ENCODE results near the gene CRIM1.
"Not testable (repeated sequence)": the region's sequence is repeated elsewhere in the genome, so short reads cannot be mapped to it uniquely, and the experiment has no call there.

CRIM1 gene, protein sequence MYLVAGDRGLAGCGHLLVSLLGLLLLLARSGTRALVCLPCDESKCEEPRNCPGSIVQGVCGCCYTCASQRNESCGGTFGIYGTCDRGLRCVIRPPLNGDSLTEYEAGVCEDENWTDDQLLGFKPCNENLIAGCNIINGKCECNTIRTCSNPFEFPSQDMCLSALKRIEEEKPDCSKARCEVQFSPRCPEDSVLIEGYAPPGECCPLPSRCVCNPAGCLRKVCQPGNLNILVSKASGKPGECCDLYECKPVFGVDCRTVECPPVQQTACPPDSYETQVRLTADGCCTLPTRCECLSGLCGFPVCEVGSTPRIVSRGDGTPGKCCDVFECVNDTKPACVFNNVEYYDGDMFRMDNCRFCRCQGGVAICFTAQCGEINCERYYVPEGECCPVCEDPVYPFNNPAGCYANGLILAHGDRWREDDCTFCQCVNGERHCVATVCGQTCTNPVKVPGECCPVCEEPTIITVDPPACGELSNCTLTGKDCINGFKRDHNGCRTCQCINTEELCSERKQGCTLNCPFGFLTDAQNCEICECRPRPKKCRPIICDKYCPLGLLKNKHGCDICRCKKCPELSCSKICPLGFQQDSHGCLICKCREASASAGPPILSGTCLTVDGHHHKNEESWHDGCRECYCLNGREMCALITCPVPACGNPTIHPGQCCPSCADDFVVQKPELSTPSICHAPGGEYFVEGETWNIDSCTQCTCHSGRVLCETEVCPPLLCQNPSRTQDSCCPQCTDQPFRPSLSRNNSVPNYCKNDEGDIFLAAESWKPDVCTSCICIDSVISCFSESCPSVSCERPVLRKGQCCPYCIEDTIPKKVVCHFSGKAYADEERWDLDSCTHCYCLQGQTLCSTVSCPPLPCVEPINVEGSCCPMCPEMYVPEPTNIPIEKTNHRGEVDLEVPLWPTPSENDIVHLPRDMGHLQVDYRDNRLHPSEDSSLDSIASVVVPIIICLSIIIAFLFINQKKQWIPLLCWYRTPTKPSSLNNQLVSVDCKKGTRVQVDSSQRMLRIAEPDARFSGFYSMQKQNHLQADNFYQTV

GRCh38 chr2:36355151-36355889 lies at the start of gene CRIM1:
Gene CRIM1, plus strand, starts transcription at chr2:36355778. Its CDS starts 515 bp downstream, at chr2:36356293.
- peak; percentile 54 for DNase-seq

DNA sequence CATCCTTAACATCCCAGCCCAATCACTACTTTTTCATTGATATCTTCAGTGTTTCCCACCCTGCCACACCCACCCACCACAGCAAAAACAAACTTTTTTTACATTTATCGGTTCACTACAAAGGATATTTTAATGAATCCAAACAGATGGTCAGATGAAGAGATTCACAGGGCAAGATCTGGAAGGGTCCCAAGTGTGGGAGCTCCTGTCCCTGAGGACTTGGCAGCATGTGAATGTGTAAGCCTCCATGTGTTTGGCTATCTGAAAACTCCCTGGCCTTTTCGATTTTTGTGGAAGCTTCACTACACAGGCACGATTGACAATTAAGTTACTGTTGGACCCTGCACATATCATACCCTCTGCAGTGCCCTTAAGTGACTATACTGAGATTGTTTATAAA lies 48.1 kb upstream of the CRIM1 start:
- DNase-seq: no peak

DNA sequence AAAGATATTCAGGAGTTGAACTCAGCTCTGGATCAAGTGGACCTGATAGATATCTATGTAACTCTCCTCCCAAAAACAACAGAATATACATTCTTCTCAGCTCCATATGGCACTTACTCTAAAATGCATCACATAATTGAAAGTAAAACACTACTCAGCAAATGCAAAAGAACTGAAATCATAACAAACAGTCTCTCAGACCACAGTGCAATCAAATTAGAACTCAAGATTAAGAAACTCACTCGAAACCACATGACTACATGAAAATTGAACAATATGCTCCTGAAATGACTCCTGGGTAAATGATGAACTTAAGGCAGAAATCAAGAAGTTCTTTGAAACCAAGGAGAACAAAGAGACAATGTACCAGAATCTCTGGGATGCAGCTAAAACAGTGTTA lies 45.1 kb upstream of the CRIM1 start:
- not testable (repeated sequence) for DNase-seq

DNA sequence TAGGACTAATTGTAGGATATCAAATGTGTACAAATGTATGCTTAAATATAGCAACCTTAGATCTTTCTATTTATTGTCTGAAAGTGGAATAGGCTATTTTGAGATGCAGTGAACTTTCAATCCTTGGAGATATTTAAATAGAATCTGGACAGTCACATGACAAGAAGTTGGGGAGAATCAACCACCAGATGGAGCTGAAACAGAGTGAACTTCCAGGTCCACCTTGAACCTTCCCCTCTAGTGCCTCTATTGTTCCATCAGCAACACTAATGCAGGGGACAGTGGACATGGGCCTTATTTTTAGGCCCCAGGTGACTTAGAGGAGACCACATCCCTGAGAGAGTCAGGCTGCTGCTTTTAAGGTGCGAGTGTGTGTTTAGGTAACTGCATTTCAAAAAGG lies 37.0 kb upstream of the CRIM1 start:
- no peak for DNase-seq

DNA sequence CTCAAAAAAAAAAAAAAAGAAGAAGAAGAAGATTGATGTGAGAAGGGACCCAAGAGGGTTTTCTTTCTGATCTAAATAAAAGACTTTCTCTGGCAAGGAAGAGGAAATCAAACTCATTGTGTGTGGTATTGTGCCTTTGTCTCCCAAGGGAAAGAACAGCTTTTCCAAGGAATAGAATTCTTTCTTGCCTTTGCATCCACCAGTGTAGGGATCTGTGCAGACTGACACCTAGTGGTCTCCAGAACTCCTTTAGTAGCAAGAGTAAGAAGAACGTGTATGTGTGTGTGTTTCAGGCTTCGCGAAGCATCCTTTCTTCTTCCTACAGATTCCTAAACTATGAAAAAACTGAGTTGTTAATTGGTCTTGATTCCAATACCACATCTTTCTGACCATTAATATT lies 33.5 kb upstream of the CRIM1 start:
- DNase-seq: no peak

DNA sequence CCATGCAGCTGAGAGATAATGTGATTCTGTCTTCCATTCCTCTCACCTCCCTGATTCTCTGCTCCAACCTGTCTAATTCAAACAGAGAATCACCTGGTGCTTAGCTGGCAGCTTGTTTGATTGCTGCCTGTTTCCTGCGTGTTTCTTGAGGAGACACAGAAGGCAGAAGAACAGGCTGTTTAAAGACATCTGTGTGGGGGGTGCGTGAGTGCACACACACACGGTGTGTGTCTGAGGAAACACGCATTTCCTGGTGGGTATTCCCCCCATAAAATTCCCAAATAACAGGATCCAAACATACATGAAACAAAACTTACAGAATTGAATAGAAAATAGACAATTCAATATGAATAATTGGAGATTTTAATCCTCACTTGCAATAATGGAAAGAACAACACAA lies 29.3 kb upstream of the CRIM1 start:
- no peak for DNase-seq

GRCh38 chr2:36329251-36329650 lies 26.3 kb upstream of the CRIM1 start:
- no peak for DNase-seq

DNA sequence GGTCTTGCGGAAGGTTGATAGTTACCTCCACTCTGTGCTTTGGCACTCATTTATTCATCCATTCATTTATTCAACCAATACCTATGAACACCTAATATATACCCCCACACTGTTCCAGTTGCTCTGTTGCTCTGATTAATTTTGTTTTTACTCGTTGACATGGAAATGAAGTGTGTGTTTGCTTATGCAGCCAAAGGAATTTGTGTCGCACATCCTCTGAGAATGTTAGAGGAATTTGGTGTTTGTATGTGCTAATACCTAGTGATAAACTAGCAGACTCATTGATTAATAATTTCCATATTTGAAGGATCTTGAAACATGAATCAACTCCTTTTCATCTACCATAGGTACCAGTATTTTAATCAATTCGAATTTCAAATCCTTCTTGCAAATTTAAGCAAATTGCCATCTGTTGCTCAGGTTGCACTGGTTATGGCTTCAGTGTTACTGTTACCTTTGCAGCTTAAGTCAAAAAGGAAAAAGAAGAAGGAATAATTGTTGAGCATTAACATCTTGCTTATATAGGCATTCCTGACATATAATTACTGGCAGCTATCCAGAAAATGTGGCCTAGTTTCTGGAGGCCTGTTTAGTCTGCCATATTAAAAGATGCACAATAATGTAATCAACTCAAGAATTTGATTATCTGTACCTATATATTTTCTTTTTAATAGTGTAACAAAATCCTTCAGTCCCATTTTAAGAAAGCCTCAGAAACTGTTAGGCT lies 25.7 kb upstream of the CRIM1 start:
- no peak for DNase-seq

- DNase-seq: no peak
Observed at GRCh38 chr2:36330473-36331395, 24.8 kb upstream of the CRIM1 start.

DNA sequence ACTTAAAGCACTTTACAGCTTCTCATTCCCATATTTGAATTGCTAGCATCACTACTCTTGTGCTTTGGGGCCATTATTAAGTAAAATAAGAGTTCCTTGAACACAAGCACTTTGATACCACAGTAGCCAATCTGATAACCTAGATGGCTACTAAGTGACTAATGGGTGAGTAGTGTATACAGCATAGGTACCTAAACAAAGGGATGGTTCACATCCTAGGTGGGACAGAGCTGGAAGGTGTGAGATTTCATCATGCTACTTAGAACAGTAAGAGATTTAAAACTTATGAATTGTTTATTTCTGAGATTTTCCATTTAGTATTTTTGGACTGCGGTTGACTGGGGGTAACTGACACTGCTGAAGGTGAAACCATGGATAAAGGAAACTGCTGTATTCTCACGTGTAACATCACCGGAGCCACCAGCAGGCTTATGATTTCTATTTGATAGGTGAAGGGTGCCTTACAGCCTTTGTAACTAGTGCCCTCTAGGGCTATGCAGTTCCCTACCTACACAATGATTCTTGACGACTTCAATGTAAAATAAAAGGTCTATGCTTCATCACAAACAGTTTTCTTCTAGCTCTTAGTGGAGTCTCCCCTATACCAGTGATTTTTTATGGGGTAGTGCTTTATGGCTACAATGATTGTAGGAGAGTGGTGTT lies 22.1 kb upstream of the CRIM1 start:
- no peak for DNase-seq

GRCh38 chr2:36335597-36335996 lies 20.0 kb upstream of the CRIM1 start:
- DNase-seq: no peak

DNA sequence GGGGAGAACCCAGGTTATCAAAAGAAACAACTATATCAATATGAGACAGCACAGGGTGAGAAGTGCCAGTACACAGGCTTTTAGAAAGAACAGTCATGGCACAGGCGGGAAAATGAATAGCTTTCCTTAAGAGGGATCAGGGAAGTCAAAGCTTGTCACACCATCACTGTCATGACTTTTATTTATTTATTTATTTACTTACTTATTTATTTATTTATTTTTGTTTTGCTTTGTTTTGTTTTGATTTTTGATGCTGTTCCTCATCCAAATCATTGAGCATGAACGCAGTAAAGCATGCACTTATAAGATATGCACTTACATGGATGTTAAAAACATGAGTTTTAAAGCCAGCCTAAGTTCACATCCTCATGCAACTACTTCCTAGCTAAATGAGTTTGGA lies 19.3 kb upstream of the CRIM1 start:
- no peak for DNase-seq

- no peak for DNase-seq
Observed at GRCh38 chr2:36337354-36337753, 18.2 kb upstream of the CRIM1 start.

DNA sequence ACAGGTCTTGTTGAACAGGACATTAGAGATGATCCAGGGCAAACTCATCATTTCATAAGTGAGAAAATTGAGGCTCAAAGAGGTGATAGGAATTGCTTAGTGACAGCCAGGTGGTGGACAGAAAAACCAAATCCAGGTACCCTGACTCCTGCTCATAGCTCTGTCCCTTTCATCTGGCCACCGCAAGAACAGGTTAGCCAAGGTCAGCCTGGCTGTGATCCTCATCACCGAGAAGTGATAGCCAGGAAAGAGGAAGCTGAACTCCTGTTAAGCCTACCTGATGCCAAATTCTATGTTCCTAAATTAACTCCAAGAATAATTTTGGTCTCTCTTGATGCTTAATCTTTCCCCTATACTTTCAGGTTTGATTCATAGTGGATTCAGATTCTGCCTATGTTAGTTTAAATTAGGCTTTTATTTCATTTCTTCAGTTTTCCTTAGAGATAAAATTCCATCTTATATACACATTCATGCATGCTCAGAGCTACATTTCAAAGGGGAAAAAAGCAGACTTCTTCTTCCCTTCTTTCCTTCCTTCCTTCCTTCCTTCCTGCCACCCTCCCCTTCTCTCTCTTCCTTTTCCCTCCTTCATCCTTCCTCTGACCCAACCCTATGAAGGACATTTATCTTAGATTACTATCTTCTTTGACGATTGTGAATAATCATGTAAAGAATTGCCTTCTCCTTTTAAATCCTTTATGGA lies 17.3 kb upstream of the CRIM1 start:
- DNase-seq: no peak

DNA sequence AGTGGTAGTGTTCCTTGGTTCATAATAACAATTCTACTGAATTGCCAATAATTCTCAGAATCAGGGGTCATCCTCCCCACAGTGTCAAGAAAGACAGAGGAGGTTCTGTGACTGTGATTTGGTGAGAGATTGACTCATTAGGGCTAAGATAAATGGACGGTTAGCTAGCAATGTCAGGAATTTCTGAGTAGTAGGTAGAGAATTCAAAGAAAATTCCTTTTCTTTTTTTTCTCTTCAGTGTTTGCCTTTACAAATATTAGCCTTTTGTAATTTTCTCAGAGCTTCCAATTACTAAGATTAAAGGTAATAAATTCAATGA lies 16.8 kb upstream of the CRIM1 start:
- DNase-seq: no peak

DNA sequence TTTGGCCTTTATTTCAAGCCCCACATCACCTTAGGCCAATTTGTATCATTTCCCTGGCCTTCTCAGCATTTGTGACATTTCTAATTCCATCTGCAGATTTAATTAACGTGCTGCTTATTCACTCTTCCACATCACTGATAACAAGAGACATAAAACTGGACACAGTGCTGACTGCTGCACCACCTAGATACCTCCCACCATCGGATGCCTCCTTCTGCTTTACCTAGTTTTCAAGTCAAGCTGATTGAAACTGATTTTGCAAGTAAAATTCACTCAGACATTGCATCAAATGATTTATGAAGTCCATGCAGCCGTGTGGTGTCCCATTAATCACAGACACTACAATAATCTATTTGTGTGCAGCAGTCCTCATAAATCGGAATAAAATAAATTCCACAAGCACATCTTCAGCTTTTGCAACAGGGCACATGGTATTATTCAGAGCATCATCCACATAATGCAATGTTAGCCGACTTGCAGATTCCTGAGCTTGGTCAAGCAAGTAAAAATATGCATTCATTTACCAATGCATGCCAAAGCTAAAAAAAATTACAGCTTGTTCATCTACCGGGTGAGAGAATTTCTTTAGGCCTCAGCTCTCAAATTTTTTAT lies 15.9 kb upstream of the CRIM1 start:
- no peak for DNase-seq

- no peak for DNase-seq
Observed at GRCh38 chr2:36343606-36344005, 12.0 kb upstream of the CRIM1 start.

DNA sequence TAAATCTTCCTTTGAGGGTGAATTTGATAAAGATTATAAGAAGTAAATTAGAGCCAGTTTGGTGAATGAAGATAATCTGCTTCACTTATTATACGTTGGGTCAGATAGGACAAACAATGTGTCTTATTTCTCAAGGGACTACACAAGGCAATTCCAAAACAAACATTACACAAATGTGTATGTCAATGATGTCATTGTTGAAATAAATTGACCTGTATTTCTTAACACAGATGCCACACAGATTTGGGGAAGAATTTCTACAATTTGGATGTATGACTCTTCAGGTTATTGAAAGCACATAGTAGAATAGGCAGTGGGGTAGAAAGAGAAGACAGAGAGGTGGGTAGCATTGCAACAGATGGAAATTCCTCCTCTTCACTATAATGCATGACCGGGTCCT lies 6.9 kb upstream of the CRIM1 start:
- DNase-seq: no peak

GRCh38 chr2:36351291-36351690 lies 4.3 kb upstream of the CRIM1 start:
- no peak for DNase-seq
